Measurements from ENCODE around the gene JPH2.

JPH2 gene

DNA sequence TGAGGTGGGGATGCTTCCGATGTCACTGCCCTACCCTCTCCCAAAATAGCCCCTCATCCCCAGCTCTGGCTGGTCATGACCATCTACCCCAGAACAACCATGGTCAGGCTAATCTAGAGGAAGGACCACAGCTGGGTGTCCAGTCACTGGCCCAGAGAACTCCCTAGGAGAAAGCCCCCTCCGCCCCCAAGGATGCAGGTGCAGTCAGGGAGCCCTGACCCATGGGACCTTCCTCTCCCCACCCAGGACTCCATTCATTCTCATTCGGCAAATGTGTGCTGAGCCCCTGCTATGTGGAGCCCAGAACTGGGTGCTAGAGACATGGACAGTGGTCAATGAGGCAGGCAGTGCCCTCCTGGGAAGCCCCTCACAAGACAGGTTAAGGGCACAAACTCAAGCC, 60.5 kb downstream of the JPH2 start:
- DNase-seq (ENCODE audit: low read depth in 1 of 2, low spot score in 1 of 2) = no peak

DNA sequence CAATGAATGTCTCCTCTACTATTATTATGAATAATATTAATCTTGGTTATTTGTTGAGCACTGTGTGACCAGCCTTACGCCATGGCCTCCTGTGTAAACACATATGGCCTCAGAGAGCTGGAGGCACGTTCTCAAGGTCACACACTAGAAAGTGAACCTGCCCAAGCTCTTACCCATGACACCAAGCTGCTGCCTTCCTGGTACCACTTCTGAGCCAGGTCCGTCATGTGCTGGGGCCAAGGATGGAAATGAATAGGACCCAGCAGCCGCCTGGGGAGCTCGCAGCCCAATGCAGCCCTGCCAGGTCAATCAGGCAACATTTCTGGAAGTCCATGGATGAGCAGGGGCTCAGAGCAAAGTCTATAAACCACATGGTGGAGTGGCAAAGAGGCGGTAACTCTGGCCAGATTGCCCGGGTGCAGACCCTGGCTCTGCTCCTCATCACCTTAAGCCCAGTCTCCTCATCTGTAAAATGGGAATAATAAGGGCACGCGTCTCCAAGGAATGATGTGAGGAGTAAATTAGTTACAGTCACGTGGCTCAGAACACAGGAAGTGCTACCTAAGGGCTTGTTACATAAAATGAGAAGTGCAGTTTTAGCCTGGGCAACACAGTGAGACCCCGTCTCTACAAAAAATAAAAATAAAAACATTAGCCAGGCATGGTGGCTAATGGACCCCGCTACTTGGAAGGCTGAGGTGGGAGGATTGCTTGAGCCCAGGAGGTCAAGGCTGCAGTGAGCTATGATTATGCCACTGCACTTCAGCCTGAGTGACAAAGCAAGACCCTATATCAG, 61.5 kb downstream of the JPH2 start:
- no peak for DNase-seq (ENCODE audit: low read depth in 1 of 2, low spot score in 1 of 2)

GRCh38 chr20:44123874-44124535, 63.0 kb downstream of the JPH2 start:
- no peak for DNase-seq (ENCODE audit: low read depth in 1 of 2, low spot score in 1 of 2)

GRCh38 chr20:44123251-44123650, 63.7 kb downstream of the JPH2 start:
- DNase-seq (ENCODE audit: low read depth in 1 of 2, low spot score in 1 of 2) = no peak

- DNase-seq (ENCODE audit: low read depth in 1 of 2, low spot score in 1 of 2) = no peak
Measured at GRCh38 chr20:44120676-44121425, 66.1 kb downstream of the JPH2 start.

DNA sequence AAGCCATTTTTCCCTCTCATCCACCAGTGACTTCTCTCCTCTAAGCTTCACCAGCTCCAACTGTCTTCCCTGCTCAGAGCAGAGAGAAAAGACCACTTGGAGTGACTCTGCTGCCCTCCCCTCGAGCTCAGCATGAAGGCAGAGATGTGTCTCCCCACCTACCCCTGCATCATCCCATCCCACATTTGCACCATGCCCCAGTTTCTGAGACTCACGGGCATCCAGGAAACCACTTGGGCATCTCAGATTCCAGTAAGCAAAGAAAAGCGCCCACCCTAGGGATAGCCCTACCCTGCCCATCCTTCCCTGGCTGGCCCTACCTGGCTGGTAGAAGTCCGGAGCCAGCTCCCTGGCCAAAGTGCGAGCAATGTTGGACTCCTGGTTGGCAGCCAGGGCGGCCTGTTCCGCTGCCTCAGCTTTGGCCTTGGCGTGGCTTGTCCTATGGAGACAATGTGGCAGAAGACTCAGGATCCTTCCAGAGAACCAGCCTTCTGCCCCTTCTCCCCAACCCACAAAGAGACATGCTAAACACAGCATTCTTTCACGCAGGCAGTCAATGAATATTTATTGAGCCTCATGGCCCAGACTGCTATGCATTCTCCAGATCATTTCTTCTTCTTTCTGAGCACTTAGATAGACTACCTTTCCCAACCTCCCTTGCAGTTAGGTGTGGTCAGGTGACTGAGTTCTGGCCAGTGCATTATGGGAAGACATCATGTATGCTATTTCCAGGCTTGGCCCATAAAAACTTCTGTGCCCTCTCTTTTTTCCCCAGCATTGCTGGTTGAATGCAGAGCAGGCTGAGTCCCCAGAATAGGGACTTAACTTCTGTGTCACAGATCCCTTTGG, 68.6 kb downstream of the JPH2 start:
- no peak for DNase-seq (ENCODE audit: low read depth in 1 of 2, low spot score in 1 of 2)

DNA sequence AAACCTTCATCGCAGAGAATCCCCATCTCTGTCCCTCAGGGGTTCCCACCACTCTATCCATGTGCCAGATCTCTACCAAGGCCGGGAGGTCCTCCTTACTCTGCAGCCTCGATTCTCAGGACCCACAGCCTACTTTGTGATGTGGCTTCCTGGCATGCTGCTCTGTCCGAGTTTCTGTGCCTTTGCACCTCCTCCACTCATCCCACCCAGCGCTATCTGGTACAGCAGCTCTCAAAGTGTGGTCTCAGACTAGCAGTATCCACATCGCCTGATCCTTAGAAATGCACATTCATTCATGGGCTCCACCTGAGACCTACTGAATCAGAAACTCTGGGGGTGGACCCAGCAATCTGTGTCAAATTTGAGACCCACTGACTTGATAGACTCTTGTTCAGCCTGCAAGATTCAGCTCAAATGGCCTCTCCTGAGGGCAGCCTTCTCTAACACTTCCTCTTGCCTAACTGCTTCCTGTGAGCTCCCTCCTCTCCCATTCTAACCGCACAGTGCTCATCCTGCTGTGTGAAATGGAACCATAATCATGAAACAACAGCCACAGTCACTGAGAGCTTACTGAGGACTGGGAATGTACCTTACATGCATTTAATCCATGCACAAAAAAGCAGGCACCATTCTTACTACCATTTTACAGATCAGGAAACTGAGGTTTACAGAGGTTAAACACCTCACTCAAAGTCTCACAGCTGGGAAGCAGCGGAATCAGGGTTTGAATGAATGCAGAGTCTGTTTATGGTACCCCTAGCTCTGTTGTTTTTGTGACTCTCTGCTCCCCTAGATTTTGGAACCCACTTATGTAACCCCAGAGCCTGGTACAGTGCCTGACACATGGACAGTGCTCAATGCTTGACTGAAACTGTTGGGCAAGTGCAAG, 69.4 kb downstream of the JPH2 start:
- DNase-seq (ENCODE audit: low read depth in 1 of 2, low spot score in 1 of 2) = no peak

- no peak for DNase-seq (ENCODE audit: low read depth in 1 of 2, low spot score in 1 of 2)
Measured at GRCh38 chr20:44115762-44116644, 71.0 kb downstream of the JPH2 start.

DNA sequence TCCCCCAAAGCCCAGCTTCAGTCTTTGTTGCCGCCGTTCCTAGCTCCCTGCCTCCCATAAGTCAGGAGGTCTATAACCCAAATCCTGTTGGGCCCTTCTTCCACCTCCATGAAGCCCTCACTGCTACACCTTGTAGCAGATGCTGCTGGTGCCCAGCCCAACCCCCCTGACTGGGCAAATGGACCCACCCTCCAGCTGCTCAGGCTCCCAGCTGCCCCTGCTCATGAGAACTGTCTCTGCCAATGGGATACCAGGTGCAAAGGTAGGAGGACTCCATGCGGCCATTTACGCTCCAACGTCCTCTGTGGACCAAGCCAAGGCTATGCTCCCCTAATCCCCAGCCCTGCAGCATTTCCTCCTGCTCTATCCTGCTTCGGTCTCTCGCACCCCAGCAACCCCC, 71.8 kb downstream of the JPH2 start:
- no peak for DNase-seq (ENCODE audit: low read depth in 1 of 2, low spot score in 1 of 2)

GRCh38 chr20:44113618-44114376, 73.2 kb downstream of the JPH2 start:
- DNase-seq (ENCODE audit: low read depth in 1 of 2, low spot score in 1 of 2) = no peak

GRCh38 chr20:44112889-44113617, 73.9 kb downstream of the JPH2 start:
- no peak for DNase-seq (ENCODE audit: low read depth in 1 of 2, low spot score in 1 of 2)

DNA sequence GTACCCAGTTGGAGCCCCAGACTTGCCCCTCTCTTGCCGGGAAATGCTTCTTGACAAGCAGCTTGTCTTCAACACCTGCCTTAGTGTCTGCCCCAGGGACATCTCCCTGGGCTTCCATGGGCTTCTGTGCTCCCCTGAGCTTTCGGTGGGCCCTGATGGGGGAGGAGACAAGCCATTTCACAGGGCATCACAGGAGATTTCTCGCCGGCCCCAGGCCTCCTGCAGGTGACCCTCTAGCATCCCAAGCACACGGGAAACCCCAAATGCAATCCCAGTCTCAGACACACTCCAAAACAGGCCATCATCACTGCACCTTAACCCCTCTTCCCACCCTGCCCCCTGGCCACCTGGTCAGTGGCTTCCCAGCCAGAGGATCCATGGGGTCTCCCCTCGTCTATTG, 74.5 kb downstream of the JPH2 start:
- DNase-seq (ENCODE audit: low read depth in 1 of 2, low spot score in 1 of 2) = no peak

GRCh38 chr20:44111712-44112335, 75.2 kb downstream of the JPH2 start:
- no peak for DNase-seq (ENCODE audit: low read depth in 1 of 2, low spot score in 1 of 2)

DNA sequence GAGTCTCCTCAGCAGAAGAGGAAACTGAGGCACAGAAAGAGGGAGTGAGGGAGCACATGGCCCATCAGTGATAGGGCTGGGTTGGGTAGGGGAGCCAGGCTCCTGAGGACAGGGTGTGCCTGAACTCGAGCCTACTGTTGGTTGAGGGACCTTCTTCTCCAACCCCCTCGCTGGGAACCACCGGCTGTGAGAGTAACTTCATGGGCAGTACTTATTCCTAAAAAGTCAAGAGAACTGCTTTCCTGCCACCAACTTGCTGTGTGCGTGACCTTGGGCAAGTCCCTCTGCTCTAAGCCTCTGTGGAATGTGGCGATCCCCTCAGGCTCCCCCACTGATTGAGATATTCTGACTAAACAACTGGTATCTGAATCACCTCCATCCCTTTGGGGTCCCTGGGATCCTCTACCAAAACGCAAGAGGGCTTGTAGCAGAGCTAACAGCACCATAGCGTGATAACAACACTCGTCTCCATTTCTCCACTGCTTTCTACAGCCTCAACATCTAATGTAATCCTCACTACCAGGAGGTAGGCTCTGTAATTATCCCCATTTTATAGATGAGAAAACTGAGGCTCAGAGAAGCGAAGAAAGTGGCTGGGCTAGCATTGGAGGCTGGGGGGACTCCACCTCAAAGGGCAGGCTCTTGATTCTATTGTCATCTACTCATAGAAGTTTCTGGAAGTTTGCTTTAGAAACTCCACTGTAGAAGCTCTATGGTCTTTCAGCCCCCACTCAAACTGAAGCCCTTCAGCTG, 76.0 kb downstream of the JPH2 start:
- DNase-seq (ENCODE audit: low read depth in 1 of 2, low spot score in 1 of 2) = no peak

- no peak for DNase-seq (ENCODE audit: low read depth in 1 of 2, low spot score in 1 of 2)
Measured at GRCh38 chr20:44109951-44110361, 77.0 kb downstream of the JPH2 start.

DNA sequence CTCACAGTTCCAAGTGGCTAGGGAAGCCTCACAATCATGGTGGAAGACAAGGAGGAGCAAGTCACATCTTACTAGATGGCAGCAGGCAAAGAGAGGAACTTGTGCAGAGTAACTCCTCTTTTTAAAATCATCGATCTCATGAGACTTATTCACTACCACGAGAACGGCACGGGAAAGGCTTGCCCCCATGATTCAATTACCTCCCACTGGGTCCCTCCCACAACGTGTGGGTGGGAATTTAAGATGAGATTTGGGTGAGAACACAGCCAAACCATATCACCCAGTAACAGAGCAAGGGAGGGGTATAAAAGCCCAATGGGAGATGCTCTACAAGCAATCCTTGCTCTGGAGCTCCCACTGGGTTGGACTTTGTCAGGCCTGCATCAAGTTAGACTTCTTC, 80.4 kb downstream of the JPH2 start:
- no peak for DNase-seq (ENCODE audit: low read depth in 1 of 2, low spot score in 1 of 2)

All from stimulated activated CD4-positive, alpha-beta T cell treated with anti-CD3 and anti-CD28 coated beads, Interleukin-15, amount 100 ng/mL, for 1 hour (primary cell).